Measurements from ENCODE around the gene AHRR.

DNA sequence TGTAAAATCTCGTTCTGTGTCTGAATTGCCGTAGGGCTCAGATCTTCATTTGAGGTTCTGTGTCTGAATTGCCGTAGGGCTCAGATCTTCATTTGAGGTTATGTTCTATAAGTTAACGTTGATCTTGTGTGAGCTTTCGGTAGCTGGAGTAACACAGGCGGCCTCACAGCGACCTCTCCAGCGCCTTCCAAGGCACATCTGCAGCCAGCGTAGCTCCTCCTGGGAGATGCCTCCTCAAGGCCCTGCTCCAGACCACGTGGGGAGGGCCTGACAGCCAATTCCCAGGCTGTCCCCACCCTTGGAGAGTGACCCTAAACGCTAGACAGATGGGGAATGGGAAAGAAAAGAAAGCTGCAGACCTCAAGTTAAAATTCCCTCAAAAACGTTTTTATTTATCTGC, 8.7 kb upstream of the AHRR start:
- TF ChIP-seq, protein P1, sequence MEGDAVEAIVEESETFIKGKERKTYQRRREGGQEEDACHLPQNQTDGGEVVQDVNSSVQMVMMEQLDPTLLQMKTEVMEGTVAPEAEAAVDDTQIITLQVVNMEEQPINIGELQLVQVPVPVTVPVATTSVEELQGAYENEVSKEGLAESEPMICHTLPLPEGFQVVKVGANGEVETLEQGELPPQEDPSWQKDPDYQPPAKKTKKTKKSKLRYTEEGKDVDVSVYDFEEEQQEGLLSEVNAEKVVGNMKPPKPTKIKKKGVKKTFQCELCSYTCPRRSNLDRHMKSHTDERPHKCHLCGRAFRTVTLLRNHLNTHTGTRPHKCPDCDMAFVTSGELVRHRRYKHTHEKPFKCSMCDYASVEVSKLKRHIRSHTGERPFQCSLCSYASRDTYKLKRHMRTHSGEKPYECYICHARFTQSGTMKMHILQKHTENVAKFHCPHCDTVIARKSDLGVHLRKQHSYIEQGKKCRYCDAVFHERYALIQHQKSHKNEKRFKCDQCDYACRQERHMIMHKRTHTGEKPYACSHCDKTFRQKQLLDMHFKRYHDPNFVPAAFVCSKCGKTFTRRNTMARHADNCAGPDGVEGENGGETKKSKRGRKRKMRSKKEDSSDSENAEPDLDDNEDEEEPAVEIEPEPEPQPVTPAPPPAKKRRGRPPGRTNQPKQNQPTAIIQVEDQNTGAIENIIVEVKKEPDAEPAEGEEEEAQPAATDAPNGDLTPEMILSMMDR (IDR thresholded peaks at IDR 0.05) = no peak
- TF ChIP-seq POLR2A (IDR thresholded peaks at IDR 0.05) = no peak
